WERI-Rb-1 (cell line): ENCODE data around the gene SEMA3C.

Source experiments
- DNase-seq: peaks from one replicate; pipeline ENCODE4 v3.0.0-alpha.2; 2020
- H3K27ac ChIP-seq: fragments of 250-450 bp; sonication (Bioruptor Pico); 2 replicates; pipeline ENCODE4 v1.5.1; 2020; ENCODE audit warnings: mild to moderate bottlenecking, moderate library complexity
- H3K27me3 ChIP-seq: fragments of 250-450 bp; sonication (Bioruptor Pico); 2 replicates; pipeline ENCODE4 v1.5.1; 2021; ENCODE audit warnings: mild to moderate bottlenecking, low read depth, moderate library complexity; ENCODE audit not compliant: insufficient read depth, severe bottlenecking
- H3K36me3 ChIP-seq: fragments of 250-450 bp; sonication (Bioruptor Pico); 2 replicates; pipeline ENCODE4 v1.5.1; 2020; ENCODE audit warnings: mild to moderate bottlenecking, moderate library complexity
- H3K4me3 ChIP-seq: 2 replicates; pipeline ENCODE4 v1.5.1; 2011; ENCODE audit warnings: low read depth, mild to moderate bottlenecking, control low read depth, low read length
- H3K9me3 ChIP-seq: fragments of 250-450 bp; sonication (Bioruptor Pico); 2 replicates; pipeline ENCODE4 v1.5.1; 2021; ENCODE audit warnings: mild to moderate bottlenecking, moderate library complexity; ENCODE audit not compliant: severe bottlenecking
- TF ChIP-seq, protein P1 (sequence below): IDR thresholded peaks from 2 replicates; pipeline ENCODE4 v1.5.1; 2011; ENCODE audit warnings: low read depth, mild to moderate bottlenecking, control low read depth, inconsistent platforms, low read length

Gene SEMA3C

DNA sequence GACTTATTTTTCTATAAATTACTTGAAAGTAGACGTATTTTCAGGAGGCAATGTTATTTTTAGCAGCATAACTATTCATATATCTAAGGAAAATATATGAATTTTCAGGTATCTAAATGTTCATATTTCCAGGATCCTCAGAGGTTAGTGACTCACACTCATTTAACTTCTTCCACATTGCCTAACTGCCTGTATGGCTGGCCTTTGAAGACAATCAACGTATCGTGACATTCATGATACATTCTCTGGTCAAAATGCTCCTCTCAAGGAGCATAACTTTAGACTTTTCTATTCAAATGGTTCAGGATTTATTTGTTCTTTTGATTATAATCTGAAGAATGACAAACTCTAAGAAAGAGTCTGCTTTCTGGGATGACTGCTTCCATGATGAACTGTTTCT, 89.3 kb downstream of the SEMA3C start:
- Histone ChIP-seq H3K27ac (no peak overlapping the region), H3K4me3 (no peak overlapping the region), H3K36me3 (no peaks in the 10 kb centered on the region), H3K27me3 (no peaks in the 10 kb centered on the region), H3K9me3 (no peaks in the 10 kb centered on the region)
- TF ChIP-seq, protein P1, sequence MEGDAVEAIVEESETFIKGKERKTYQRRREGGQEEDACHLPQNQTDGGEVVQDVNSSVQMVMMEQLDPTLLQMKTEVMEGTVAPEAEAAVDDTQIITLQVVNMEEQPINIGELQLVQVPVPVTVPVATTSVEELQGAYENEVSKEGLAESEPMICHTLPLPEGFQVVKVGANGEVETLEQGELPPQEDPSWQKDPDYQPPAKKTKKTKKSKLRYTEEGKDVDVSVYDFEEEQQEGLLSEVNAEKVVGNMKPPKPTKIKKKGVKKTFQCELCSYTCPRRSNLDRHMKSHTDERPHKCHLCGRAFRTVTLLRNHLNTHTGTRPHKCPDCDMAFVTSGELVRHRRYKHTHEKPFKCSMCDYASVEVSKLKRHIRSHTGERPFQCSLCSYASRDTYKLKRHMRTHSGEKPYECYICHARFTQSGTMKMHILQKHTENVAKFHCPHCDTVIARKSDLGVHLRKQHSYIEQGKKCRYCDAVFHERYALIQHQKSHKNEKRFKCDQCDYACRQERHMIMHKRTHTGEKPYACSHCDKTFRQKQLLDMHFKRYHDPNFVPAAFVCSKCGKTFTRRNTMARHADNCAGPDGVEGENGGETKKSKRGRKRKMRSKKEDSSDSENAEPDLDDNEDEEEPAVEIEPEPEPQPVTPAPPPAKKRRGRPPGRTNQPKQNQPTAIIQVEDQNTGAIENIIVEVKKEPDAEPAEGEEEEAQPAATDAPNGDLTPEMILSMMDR = no peak
- DNase-seq = no peak

DNA sequence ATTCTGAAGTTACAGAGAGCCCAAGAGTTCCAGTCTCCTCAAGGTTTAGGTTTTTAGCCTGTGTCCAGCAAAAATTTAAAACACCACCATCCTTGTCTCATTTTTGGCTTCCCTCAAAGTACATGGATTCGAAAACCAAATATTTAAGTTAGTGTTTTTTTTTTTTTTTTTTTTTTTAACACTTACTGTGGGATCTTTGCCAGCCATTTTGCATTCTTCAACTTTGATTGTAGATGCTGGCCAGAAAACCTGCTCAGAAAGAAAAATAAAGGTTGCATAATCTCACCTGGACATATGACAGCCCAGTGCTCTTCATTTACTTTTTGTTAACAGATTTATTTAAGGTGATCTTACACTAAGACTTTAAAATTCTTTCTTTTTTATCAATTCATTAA, 91.6 kb downstream of the SEMA3C start:
- no peaks in the 10 kb centered on the region for H3K36me3 ChIP-seq
- H3K27me3 ChIP-seq = no peaks in the 10 kb centered on the region
- DNase-seq = no peak
- no peak overlapping the region for H3K27ac ChIP-seq
- no peaks in the 10 kb centered on the region for H3K9me3 ChIP-seq
- TF ChIP-seq, protein P1 = no peak
- no peak overlapping the region for H3K4me3 ChIP-seq

DNA sequence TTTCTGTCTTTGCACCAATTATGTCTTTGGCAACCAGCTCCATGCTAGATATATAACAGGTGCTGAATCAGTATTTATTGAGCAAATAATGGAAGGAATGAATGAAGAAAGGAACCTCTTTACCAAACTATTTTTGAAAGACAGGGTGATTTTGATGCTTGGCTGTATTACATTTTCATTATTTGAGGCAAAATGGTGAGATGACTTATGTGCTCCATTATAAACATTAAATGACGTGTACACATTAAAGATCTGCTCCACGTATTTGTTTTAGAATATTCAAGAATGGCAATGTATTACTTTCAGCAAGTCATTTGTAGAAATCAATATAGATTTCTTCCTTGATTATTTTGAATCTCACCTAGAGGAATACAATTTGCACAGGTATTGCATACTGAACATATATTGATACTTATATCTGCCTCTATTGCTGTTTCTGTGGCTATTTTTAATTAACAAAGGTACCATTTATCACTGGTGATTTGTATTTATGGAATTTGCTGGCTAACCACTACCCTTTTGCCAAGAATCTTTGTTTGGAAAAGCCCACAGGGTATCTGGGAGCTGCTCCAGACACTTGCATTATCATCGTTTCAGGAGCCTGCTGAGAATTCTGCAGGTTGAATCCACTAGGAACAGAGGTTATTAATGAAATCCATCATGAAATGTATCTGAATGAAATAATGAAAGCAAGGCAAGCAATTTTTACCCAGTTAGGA, 92.2 kb downstream of the SEMA3C start:
- Histone ChIP-seq H3K9me3 (no peaks in the 10 kb centered on the region), H3K4me3 (no peak overlapping the region), H3K36me3 (no peaks in the 10 kb centered on the region), H3K27ac (no peak overlapping the region), H3K27me3 (no peaks in the 10 kb centered on the region)
- DNase-seq = no peak
- TF ChIP-seq, protein P1 = no peak

DNA sequence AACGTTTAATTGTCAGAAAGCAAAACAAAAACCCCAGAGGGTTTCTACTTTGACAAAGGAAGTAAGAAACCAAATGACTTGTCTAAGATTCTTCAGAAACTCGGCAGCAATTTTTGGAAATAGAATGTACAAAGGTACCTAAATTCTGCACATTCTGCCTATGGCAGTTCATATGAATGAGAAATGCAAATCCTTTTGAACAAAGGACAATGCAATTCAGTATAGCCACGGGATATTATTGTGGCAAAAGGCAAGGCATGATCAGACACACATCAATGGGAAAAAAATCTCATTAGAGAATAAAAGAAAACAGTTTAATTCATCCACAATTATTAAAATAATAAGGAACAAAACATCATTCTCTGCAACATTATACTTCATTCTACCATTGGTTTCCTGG, 93.4 kb downstream of the SEMA3C start:
- no peak for DNase-seq
- TF ChIP-seq, protein P1 = no peak
- Histone ChIP-seq H3K9me3 (no peaks in the 10 kb centered on the region), H3K4me3 (no peak overlapping the region), H3K36me3 (no peaks in the 10 kb centered on the region), H3K27me3 (no peaks in the 10 kb centered on the region), H3K27ac (no peak overlapping the region)

DNA sequence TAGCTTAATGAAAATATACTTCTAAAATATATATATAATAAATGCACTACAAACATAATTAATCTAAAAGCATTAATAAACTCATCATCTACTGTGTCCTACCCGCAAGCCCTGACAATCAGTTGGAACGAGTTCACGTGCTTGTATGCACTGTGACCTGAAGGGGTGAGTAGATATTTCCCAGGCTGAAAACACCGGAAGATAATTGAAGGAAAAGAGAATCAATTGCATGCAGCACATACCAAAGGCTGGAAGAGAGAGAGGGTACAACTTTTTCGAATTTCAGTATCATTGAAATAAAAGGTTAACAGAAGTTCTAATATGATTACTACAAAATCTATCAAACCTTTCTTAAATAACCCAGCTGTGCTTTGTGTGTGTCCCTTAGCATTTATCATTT, 94.6 kb downstream of the SEMA3C start:
- no peak overlapping the region for H3K4me3 ChIP-seq
- peak overlapping the region; percentile 36 for H3K27ac ChIP-seq
- no peaks in the 10 kb centered on the region for H3K9me3 ChIP-seq
- H3K36me3 ChIP-seq = no peaks in the 10 kb centered on the region
- no peak for DNase-seq
- H3K27me3 ChIP-seq = no peaks in the 10 kb centered on the region
- TF ChIP-seq, protein P1 = no peak

DNA sequence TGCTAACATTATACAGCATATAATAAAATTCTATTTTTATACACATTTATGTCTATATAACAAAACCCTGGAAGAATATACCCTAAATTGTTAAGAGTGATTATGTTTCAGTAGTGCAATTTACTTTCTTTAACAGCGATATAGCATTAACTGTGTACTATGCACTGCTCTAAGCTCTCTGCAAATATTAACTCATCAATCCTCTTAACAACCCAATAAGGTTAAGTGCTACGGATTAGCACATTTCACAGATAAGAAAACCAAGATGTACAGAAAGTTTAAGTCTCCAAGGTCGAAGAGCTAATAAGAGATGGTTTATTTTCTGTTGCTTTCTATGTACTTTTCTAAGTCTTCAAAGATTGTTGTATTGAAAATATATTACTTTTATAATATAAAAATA, 95.8 kb downstream of the SEMA3C start:
- Histone ChIP-seq H3K4me3 (peak overlapping the region; percentile 12; the same call in 1 of the 2 replicates), H3K9me3 (no peaks in the 10 kb centered on the region), H3K27ac (peak overlapping the region; percentile 47), H3K27me3 (no peaks in the 10 kb centered on the region), H3K36me3 (no peaks in the 10 kb centered on the region)
- TF ChIP-seq, protein P1 = no peak
- no peak for DNase-seq
